Measurements from ENCODE around the gene ANAPC4.
"Not testable (repeated sequence)": the region's sequence is repeated elsewhere in the genome, so short reads cannot be mapped to it uniquely, and the experiment has no call there.

ANAPC4 gene

GRCh38 chr4:25376754-25377571 is at the start of gene ANAPC4:
Gene ANAPC4, plus strand, starts transcription at chr4:25377263. Its CDS starts 165 bp downstream, at chr4:25377428.
- Histone ChIP-seq H3F3A (ENCODE audit: control insufficient read depth, insufficient read depth) (peaks cover 10% of the 10 kb centered on the region; the same call in 1 of the 2 replicates), H3K9me2 (replicated peaks; ENCODE audit: control insufficient read depth, low read length) (no peaks in the 10 kb centered on the region), H3K9me3 (ENCODE audit: control insufficient read depth, insufficient read depth, low read length) (no peaks in the 10 kb centered on the region), H3K4me3 (ENCODE audit: low read length) (peak within 1 kb of the TSS; percentile 95), H3K4me1 (ENCODE audit: control insufficient read depth, low read length) (peaks cover 32% of the 10 kb centered on the region), H3K27ac (ENCODE audit: low read depth, low read length) (peak within 1 kb of the TSS; percentile 43), H3K79me2 (ENCODE audit: control insufficient read depth, low read length) (peaks cover 32% of the 10 kb centered on the region), H3K4me2 (ENCODE audit: low read length) (peak within 1 kb of the TSS; percentile 85), H3K27me3 (ENCODE audit: control insufficient read depth, low read length) (no peaks in the 10 kb centered on the region), H3K36me3 (ENCODE audit: control insufficient read depth, low read length) (peaks cover 40% of the 10 kb centered on the region), H4K20me1 (ENCODE audit: control insufficient read depth, insufficient read depth, low read depth, low read length) (no peaks in the 10 kb centered on the region)
- TF ChIP-seq CTCF (IDR thresholded peaks at IDR 0.05; ENCODE audit: low read depth, low read length, poor library complexity, severe bottlenecking), result no peak
- no peak for TF ChIP-seq EZH2phosphoT487 (IDR thresholded peaks at IDR 0.05; ENCODE audit: borderline replicate concordance, low read length)

- not testable (repeated sequence) for H3K27me3 ChIP-seq (ENCODE audit: control insufficient read depth, low read length); H4K20me1 ChIP-seq (ENCODE audit: control insufficient read depth, insufficient read depth, low read depth, low read length); H3K4me1 ChIP-seq (ENCODE audit: control insufficient read depth, low read length); H3K9me2 ChIP-seq (replicated peaks; ENCODE audit: control insufficient read depth, low read length); H3K9me3 ChIP-seq (ENCODE audit: control insufficient read depth, insufficient read depth, low read length); H3K27ac ChIP-seq (ENCODE audit: low read depth, low read length); H3K4me3 ChIP-seq (ENCODE audit: low read length); H3K36me3 ChIP-seq (ENCODE audit: control insufficient read depth, low read length); H3F3A ChIP-seq (ENCODE audit: control insufficient read depth, insufficient read depth); H3K4me2 ChIP-seq (ENCODE audit: low read length); H3K79me2 ChIP-seq (ENCODE audit: control insufficient read depth, low read length)
These were observed 48.6 kb upstream of the ANAPC4 start for GRCh38 chr4:25328463-25328862.

- Histone ChIP-seq H3K27ac (ENCODE audit: low read depth, low read length) (no peak overlapping the region), H3K79me2 (ENCODE audit: control insufficient read depth, low read length) (no peaks in the 10 kb centered on the region), H3F3A (ENCODE audit: control insufficient read depth, insufficient read depth) (no peaks in the 10 kb centered on the region), H3K4me2 (ENCODE audit: low read length) (no peak overlapping the region), H3K9me2 (replicated peaks; ENCODE audit: control insufficient read depth, low read length) (no peaks in the 10 kb centered on the region), H3K4me3 (ENCODE audit: low read length) (no peak overlapping the region), H3K27me3 (ENCODE audit: control insufficient read depth, low read length) (no peaks in the 10 kb centered on the region), H3K9me3 (ENCODE audit: control insufficient read depth, insufficient read depth, low read length) (no peaks in the 10 kb centered on the region), H3K4me1 (ENCODE audit: control insufficient read depth, low read length) (no peaks in the 10 kb centered on the region), H4K20me1 (ENCODE audit: control insufficient read depth, insufficient read depth, low read depth, low read length) (0 out of 2 replicates have a peak, but pooled peaks cover 3% of the 10 kb centered on the region), H3K36me3 (ENCODE audit: control insufficient read depth, low read length) (peaks cover 11% of the 10 kb centered on the region)
- TF ChIP-seq EZH2phosphoT487 (IDR thresholded peaks at IDR 0.05; ENCODE audit: borderline replicate concordance, low read length), result no peak
- no peak for TF ChIP-seq CTCF (IDR thresholded peaks at IDR 0.05; ENCODE audit: low read depth, low read length, poor library complexity, severe bottlenecking)
These were observed 46.7 kb upstream of the ANAPC4 start for GRCh38 chr4:25330335-25330734.

All from DOHH2 (cell line).